HG03064 (cell line): ENCODE data around the gene JUN.
A peak's percentile ranks its signal among the peaks of the same experiment; 100 is the strongest.

Experiments
- ATAC-seq: cut with Tn5 transposase; IDR thresholded peaks from one replicate; pipeline ENCODE4 v1.9.1; 2021; ENCODE audit warnings: low read depth; ENCODE audit not compliant: unreplicated experiment

The JUN gene

GRCh38 chr1:58784758-58785441 lies 1.1 kb upstream of the JUN start:
- ATAC-seq, result no peak

GRCh38 chr1:58783090-58783992 lies 506 bp downstream of the JUN start:
- peak; percentile 11 for ATAC-seq

GRCh38 chr1:58782178-58783089 lies 1.4 kb downstream of the JUN start:
- no peak for ATAC-seq

- ATAC-seq, result no peak
Measured at GRCh38 chr1:58781541-58782177, 2.2 kb downstream of the JUN start.

GRCh38 chr1:58780836-58781452 lies 2.9 kb downstream of the JUN start:
- ATAC-seq, result no peak

GRCh38 chr1:58780411-58780810 lies 3.4 kb downstream of the JUN start:
- ATAC-seq, result no peak

- no peak for ATAC-seq
Measured at GRCh38 chr1:58779801-58780382, 4.0 kb downstream of the JUN start.

GRCh38 chr1:58779059-58779754 lies 4.6 kb downstream of the JUN start:
- no peak for ATAC-seq

GRCh38 chr1:58778385-58779000 lies 5.4 kb downstream of the JUN start:
- no peak for ATAC-seq

GRCh38 chr1:58774027-58774426 lies 9.8 kb downstream of the JUN start:
- no peak for ATAC-seq

GRCh38 chr1:58773406-58773840 lies 10.4 kb downstream of the JUN start:
- ATAC-seq, result peak; percentile 78

- no peak for ATAC-seq
Measured at GRCh38 chr1:58769809-58770320, 14.0 kb downstream of the JUN start.

GRCh38 chr1:58768971-58769808 lies 14.7 kb downstream of the JUN start:
- ATAC-seq, result no peak

- ATAC-seq, result no peak
Measured at GRCh38 chr1:58768191-58768731, 15.6 kb downstream of the JUN start.

- no peak for ATAC-seq
Measured at GRCh38 chr1:58767143-58767542, 16.7 kb downstream of the JUN start.

GRCh38 chr1:58765441-58765840 lies 18.4 kb downstream of the JUN start:
- ATAC-seq, result no peak

- ATAC-seq, result no peak
Measured at GRCh38 chr1:58765006-58765405, 18.8 kb downstream of the JUN start.
